ENCODE measurements around the gene CDHR1.

DNA sequence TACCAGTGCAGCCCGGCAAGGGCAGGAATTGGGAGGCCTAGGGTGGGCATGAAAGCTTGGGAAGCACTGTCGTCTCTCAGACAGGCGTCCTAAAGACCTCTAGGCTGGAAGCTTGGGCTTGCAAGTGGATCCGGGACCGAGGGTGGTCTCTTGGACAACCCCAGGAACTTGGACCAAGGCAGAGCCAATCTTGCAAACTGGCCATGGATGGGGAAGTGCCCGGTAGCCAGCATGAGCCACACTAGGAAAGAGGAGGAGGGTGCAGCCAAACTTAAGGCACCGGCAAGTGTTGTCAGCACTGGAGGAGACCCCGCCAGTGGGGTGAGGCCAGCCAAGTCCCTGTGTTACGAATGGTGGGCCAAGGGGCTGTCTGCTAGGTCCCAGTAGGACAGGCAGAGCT is 22.5 kb downstream of the CDHR1 start:
- TF ChIP-seq, protein P1, sequence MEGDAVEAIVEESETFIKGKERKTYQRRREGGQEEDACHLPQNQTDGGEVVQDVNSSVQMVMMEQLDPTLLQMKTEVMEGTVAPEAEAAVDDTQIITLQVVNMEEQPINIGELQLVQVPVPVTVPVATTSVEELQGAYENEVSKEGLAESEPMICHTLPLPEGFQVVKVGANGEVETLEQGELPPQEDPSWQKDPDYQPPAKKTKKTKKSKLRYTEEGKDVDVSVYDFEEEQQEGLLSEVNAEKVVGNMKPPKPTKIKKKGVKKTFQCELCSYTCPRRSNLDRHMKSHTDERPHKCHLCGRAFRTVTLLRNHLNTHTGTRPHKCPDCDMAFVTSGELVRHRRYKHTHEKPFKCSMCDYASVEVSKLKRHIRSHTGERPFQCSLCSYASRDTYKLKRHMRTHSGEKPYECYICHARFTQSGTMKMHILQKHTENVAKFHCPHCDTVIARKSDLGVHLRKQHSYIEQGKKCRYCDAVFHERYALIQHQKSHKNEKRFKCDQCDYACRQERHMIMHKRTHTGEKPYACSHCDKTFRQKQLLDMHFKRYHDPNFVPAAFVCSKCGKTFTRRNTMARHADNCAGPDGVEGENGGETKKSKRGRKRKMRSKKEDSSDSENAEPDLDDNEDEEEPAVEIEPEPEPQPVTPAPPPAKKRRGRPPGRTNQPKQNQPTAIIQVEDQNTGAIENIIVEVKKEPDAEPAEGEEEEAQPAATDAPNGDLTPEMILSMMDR (conservative IDR thresholded peaks at IDR 0.05 in 1 of 2, IDR thresholded peaks at IDR 0.05 in 1 of 2; ENCODE audit: extremely low read depth in 1 of 2, insufficient read depth in 1 of 2, low read depth in 1 of 2, low read length in 2 of 2), result no peak
- TF ChIP-seq EZH2 (IDR thresholded peaks at IDR 0.05; ENCODE audit: borderline replicate concordance, low read length), result no peak
